ENCODE data around the gene TRIP10. TPM values are rescaled to one million over a fixed set of nuclear protein-coding genes. Genes with fewer than 3 reads are reported as not detected.
"Not testable (repeated sequence)": the region's sequence is repeated elsewhere in the genome, so short reads cannot be mapped to it uniquely, and the experiment has no call there.

Gene TRIP10
- polyA plus RNA-seq, 12 donors, result 39.5 to 83.4 (median 57.9) TPM; not detected in 1

GRCh38 chr19:6793411-6793810 lies 53.9 kb downstream of the TRIP10 start:
- DNase-seq, result no peak

- no peak for DNase-seq
Observed at GRCh38 chr19:6793973-6794372, 54.5 kb downstream of the TRIP10 start.

- DNase-seq, result no peak
Observed at GRCh38 chr19:6794686-6795431, 55.4 kb downstream of the TRIP10 start.

GRCh38 chr19:6796278-6796677 lies 56.8 kb downstream of the TRIP10 start:
- no peak for DNase-seq

- no peak for DNase-seq
Observed at GRCh38 chr19:6797646-6798045, 58.2 kb downstream of the TRIP10 start.

- DNase-seq, result not testable (repeated sequence)
Observed at GRCh38 chr19:6800160-6800790, 60.8 kb downstream of the TRIP10 start.

- no peak for DNase-seq
Observed at GRCh38 chr19:6800991-6801484, 61.6 kb downstream of the TRIP10 start.

Other genes starting within 250 kb of the TRIP10 start
- 1 to 10 TPM in 3 of 12 donors, under 1 TPM in 8, not detected in 1; 0.19 to 9.9 (median 0.62) TPM for gene TUBB4A, start 237.4 kb upstream of the TRIP10 start, polyA plus RNA-seq (ENCODE audit: insufficient read length in 12 of 12)
- 1 to 10 TPM in 5 of 12 donors, under 1 TPM in 5, not detected in 2; 0.22 to 2.0 (median 1.0) TPM for gene TNFSF9, start 208.7 kb upstream of the TRIP10 start, polyA plus RNA-seq (ENCODE audit: insufficient read length in 12 of 12)
- gene CD70, start 148.5 kb upstream of the TRIP10 start, polyA plus RNA-seq (ENCODE audit: insufficient read length in 12 of 12), result 1 to 10 TPM in 4 of 12 donors, under 1 TPM in 5, not detected in 3; 0.34 to 2.1 (median 0.85) TPM
- gene TNFSF14, start 69.5 kb upstream of the TRIP10 start, polyA plus RNA-seq (ENCODE audit: insufficient read length in 12 of 12), result under 1 TPM in 8 of 12 donors, not detected in 4; 0.05 to 0.66 (median 0.08) TPM
- 100 to 1,000 TPM in 1 of 12 donors, 10 to 100 TPM in 3, 1 to 10 TPM in 7, not detected in 1; 1.5 to 114 (median 5.4) TPM for gene C3, start 19.0 kb upstream of the TRIP10 start, polyA plus RNA-seq (ENCODE audit: insufficient read length in 12 of 12)
- gene GPR108, start 2.1 kb upstream of the TRIP10 start, polyA plus RNA-seq (ENCODE audit: insufficient read length in 12 of 12), result 10 to 100 TPM in 11 of 12 donors, not detected in 1; 20.9 to 54.1 (median 30.4) TPM
- 1 to 10 TPM in 7 of 12 donors, under 1 TPM in 4, not detected in 1; 0.39 to 9.3 (median 1.1) TPM for gene SH2D3A, start 27.8 kb downstream of the TRIP10 start, polyA plus RNA-seq (ENCODE audit: insufficient read length in 12 of 12)
- gene VAV1, start 33.0 kb downstream of the TRIP10 start, polyA plus RNA-seq (ENCODE audit: insufficient read length in 12 of 12), result 1 to 10 TPM in 10 of 12 donors, not detected in 2; 1.1 to 5.1 (median 2.0) TPM
- gene ADGRE1, start 147.9 kb downstream of the TRIP10 start, polyA plus RNA-seq (ENCODE audit: insufficient read length in 12 of 12), result under 1 TPM in 10 of 12 donors, not detected in 2; 0.07 to 0.41 (median 0.11) TPM

Data from muscle of arm (tissue), 12 donors.